GM18868 (cell line): ENCODE data around the gene PSKH1.
A peak's percentile ranks its signal among the peaks of the same experiment; 100 is the strongest.

ENCODE experiments used
- ATAC-seq: cut with Tn5 transposase; IDR thresholded peaks from one replicate; pipeline ENCODE4 v1.9.1; 2021; ENCODE audit warnings: mild to moderate bottlenecking, moderate library complexity; ENCODE audit not compliant: unreplicated experiment

PSKH1 gene

GRCh38 chr16:67865318-67865717 lies 27.7 kb upstream of the PSKH1 start:
- ATAC-seq = no peak

- ATAC-seq = no peak
Measured at GRCh38 chr16:67868290-67868689, 24.8 kb upstream of the PSKH1 start.

- no peak for ATAC-seq
Measured at GRCh38 chr16:67869653-67870052, 23.4 kb upstream of the PSKH1 start.

GRCh38 chr16:67871256-67871655 lies 21.8 kb upstream of the PSKH1 start:
- no peak for ATAC-seq

- ATAC-seq = no peak
Measured at GRCh38 chr16:67872131-67872630, 20.9 kb upstream of the PSKH1 start.

- peak; percentile 77 for ATAC-seq
Measured at GRCh38 chr16:67872631-67873434, 20.2 kb upstream of the PSKH1 start, which contains the start of gene EDC4. Gene EDC4, plus strand, starts transcription at chr16:67873052. Its CDS starts 210 bp downstream, at chr16:67873262.

- ATAC-seq = no peak
Measured at GRCh38 chr16:67873435-67874370, 19.4 kb upstream of the PSKH1 start.

GRCh38 chr16:67874372-67874771 lies 18.7 kb upstream of the PSKH1 start:
- ATAC-seq = no peak

GRCh38 chr16:67877064-67877463 lies 16.0 kb upstream of the PSKH1 start:
- no peak for ATAC-seq

GRCh38 chr16:67878232-67878631 lies 14.8 kb upstream of the PSKH1 start:
- ATAC-seq = no peak

- no peak for ATAC-seq
Measured at GRCh38 chr16:67878846-67879245, 14.2 kb upstream of the PSKH1 start.

- ATAC-seq = no peak
Measured at GRCh38 chr16:67879462-67879861, 13.6 kb upstream of the PSKH1 start.

GRCh38 chr16:67879936-67880335 lies 13.1 kb upstream of the PSKH1 start:
- no peak for ATAC-seq

- no peak for ATAC-seq
Measured at GRCh38 chr16:67880584-67880983, 12.5 kb upstream of the PSKH1 start.

GRCh38 chr16:67881621-67882161 lies 11.4 kb upstream of the PSKH1 start:
- ATAC-seq = no peak

GRCh38 chr16:67882374-67883145 lies 10.5 kb upstream of the PSKH1 start:
- ATAC-seq = no peak

- ATAC-seq = no peak
Measured at GRCh38 chr16:67883146-67883871, 9.7 kb upstream of the PSKH1 start.

GRCh38 chr16:67883872-67884261 lies 9.2 kb upstream of the PSKH1 start:
- ATAC-seq = no peak

GRCh38 chr16:67884684-67885083 lies 8.4 kb upstream of the PSKH1 start, which contains the start of gene NRN1L:
Gene NRN1L, plus strand, starts transcription at chr16:67884885. Its CDS starts 19 bp downstream, at chr16:67884904.
- no peak for ATAC-seq

- ATAC-seq = no peak
Measured at GRCh38 chr16:67885545-67885944, 7.5 kb upstream of the PSKH1 start.
